AG09319 (cell line): ENCODE results near the gene EFNA2.
A peak's percentile ranks its signal among the peaks of the same experiment; 100 is the strongest.

Experiments used
- DNase-seq: peaks from one replicate; pipeline ENCODE4 v3.0.0-alpha.2; 2010; ENCODE audit warnings: low read depth; ENCODE audit errors: extremely low read depth
- TF ChIP-seq, protein P1 (sequence below): IDR thresholded peaks from 2 replicates; pipeline ENCODE4 v1.5.1; 2011; ENCODE audit warnings: low read depth, mild to moderate bottlenecking, inconsistent platforms, low read length, moderate library complexity

EFNA2 gene

DNA sequence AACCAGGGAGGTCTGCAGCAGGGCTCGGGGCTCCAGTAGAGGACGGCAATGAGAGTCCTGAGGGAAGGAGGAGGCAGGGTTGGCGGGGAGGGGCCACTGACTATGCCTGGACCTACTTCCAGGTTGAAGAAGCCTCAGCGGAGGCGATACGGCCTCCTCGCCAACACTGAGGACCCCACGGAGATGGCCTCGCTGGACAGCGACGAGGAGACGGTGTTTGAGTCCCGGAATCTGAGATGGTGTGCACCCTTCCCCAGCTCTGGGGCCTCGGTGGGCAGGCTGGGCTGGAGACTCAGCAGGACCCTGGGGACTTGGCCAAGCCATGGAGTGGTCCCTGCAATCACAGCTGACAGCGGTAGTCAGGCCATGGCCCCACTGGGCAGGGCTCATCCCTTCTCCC lies 8.6 kb upstream of the EFNA2 start:
- DNase-seq, result no peak
- TF ChIP-seq, protein P1, sequence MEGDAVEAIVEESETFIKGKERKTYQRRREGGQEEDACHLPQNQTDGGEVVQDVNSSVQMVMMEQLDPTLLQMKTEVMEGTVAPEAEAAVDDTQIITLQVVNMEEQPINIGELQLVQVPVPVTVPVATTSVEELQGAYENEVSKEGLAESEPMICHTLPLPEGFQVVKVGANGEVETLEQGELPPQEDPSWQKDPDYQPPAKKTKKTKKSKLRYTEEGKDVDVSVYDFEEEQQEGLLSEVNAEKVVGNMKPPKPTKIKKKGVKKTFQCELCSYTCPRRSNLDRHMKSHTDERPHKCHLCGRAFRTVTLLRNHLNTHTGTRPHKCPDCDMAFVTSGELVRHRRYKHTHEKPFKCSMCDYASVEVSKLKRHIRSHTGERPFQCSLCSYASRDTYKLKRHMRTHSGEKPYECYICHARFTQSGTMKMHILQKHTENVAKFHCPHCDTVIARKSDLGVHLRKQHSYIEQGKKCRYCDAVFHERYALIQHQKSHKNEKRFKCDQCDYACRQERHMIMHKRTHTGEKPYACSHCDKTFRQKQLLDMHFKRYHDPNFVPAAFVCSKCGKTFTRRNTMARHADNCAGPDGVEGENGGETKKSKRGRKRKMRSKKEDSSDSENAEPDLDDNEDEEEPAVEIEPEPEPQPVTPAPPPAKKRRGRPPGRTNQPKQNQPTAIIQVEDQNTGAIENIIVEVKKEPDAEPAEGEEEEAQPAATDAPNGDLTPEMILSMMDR, result no peak

DNA sequence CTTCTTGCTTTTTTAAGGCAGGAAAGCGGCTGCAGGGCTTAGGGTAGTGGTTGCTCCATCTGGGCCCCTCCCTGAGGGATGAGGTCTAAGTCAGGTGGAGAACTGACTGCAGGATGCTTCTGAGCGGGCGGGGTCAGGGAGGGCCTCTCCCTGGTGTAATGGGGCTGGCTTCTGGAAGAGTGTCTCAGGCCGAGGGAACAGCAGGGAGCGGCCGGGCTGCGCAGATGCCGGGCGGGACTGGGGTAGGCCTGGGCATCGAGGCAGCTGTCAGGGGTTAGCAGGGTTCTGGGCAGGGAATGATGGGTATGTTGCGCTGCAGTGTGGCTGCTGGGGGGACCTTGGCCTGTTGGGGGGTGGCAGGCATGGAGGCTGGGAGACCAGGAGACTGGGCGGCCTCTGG lies 7.6 kb upstream of the EFNA2 start:
- TF ChIP-seq, protein P1, result no peak
- DNase-seq, result no peak

DNA sequence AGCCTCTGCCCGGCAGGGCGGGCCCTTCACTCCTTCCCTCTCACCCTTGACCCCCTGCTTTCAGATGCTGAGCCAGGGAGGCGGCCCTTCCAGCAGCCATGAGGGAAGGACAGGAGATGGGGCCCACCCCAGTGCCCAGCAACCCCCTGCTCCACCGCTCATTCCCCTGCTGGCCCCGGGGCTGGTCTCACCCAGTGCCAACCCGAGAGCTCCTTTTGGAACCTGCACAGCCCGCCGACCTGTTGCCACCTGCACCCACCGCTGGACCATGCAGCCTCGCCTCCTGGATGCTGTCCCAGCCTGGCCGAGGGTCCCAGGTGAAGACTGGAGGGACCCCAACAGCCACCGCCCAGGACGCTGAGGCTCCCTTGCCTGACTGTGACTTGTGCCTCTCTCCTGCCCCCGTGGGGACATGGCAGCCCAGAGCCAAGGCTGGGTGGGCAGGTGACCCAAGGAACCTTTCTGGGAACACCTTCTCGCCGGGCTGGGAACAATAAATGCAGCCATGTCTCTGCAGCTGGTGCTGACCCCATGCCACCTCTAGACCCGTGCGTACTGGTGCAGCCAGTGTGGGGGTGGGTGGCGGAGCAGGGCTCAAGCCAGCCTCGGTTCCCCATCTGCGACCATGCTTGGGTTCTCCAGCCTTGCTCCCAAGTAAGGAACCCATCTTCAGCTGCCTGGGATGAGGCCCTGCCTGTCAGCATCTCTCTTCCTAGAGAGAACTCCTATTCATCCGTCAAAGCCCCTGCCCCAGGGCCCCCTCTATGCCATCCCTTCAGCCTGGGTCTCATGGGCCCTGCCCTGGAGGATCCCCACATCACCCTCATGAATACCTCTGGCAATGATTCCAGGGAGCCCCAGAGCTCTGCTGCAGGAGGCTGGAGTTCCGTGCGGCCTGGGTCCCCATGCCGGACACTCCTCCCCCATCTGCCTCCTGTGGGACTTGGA lies 6.7 kb upstream of the EFNA2 start:
- DNase-seq, result no peak
- TF ChIP-seq, protein P1, result no peak

DNA sequence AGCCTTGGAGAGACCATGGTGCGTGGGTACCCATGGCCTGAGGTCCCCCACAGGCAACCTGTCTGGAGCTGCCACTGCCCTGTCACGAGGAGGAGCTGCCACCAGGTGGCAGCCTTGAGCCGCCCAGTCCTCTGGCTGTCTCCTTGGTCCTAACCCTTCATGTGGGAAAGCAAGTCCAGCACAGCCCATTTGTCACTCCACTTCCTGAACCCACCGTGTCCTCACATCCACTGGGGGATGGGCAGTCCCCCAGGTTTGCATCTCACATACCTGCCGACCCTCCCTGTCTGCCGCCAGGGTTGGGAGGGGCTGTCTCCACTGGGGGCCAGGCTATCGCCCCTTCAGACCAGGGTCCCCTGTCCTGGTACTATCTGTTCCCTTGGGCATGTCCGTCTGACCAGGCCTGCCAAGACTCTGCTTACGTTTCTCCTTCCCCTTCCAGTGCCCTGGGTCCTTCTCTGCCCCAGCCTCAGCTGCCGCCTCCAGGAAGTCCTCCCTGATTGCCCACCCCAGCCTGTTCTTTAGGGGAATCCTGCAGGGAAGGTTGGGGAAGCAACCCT lies 5.8 kb upstream of the EFNA2 start:
- peak; percentile 58 for DNase-seq
- TF ChIP-seq, protein P1, result peak; percentile 93

DNA sequence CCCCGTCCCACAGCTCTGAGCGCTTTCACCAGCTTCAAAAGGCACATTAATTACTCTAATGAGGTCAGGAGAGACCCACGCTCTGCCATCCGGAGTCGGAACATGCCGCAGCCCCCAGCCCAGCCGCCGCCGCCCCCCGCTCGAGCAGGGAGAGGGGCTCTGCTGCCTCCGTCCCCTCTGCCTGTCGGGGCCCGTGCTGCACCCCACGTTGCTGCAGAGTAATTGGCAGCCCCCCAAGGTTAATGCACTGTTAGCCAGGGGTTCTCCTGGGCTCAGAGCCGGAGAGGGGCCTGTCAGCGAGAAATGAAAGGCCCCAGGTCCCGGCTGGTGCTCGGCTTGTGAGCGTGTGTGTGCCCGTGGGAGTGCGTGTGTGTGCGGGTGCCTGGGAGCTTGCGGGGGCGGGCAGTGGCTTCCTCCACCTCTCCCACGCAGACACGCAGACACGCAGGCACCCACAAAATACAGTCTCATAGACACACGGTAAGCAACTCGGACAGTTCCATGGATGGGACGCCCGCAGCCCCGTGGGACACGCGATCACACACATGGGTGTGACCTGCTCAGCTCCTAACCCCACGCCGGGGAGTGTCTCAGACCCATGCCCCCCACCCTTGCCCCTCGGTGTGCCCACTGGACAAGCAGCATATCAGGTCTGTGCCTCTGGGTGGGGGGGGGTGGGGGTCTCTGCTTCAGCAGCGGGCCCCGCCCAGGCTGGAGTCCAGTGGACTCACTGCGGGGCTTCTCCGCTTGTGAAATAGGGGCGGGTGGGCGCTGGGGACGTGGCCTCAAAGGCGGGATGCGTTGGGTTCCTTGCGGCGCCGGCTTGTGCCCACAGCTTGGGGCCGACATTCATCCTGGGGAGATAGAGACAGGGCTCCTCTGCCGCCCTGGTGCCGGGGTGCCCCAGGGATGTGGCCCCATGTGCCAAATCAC lies 4.8 kb upstream of the EFNA2 start:
- TF ChIP-seq, protein P1, result no peak
- no peak for DNase-seq

DNA sequence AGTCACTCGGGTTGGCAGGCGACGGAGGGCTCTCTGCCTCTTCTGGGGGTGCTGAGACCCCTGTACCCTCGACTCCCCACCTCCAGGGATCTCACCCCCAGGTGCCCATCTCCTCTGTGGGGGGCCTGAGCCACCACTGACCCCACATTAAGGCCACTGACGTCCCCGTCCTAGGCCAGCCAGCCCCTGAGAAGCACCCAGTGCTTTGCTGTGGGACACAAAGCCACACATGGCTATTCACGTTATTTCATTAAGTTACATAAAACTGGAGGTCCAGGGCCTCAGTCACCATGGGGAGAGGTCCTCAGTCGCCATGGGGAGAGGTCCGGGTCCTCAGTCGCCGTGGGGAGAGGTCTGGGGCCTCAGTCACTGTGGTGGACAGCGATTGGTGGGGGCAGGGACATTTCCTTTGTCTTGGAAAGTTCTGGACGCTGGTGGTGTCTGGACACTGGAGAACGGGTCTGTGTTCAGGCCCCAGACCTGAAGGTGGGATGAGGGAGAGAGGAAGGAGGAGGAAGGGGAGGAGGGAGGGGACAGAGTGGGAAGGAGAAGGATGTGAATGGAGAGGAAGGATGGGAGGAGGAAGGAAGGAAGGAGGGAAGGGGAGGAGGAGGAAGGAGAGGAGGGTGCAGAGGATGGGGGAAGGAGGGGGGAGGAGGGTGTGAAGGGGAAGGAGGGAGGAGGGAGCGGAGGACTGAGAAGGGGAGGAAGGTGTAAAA lies 3.9 kb upstream of the EFNA2 start:
- TF ChIP-seq, protein P1, result no peak
- no peak for DNase-seq
